Common myeloid progenitor, CD34-positive (primary cell): ENCODE measurements around the gene SART3.
"Not testable (repeated sequence)": the region's sequence is repeated elsewhere in the genome, so short reads cannot be mapped to it uniquely, and the experiment has no call there.

Experiments used
- CTCF ChIA-PET: fragments of 350-600 bp; sonication (Branson Sonifier 250); formaldehyde crosslinking; loops from one replicate; lab custom pipeline; 2021; ENCODE audit warnings: antibody characterized with exemption; lab: Charles Lee
- POLR2A ChIA-PET: fragments of 350-600 bp; sonication (Branson Sonifier 250); formaldehyde crosslinking; loops from one replicate; lab custom pipeline; 2021; ENCODE audit warnings: antibody characterized with exemption; lab: Charles Lee
- DNase-seq, 3 donors: peaks; one replicate each; pipeline versions ENCODE4 v3.0.0 to v3.0.0-alpha.2; 2013
- H3K27ac ChIP-seq, 2 experiments: 1 replicate in 1 of 2; 2 replicates in 1 of 2; pipeline ENCODE4 v1.7.0; 2013; ENCODE audit warnings: inconsistent platforms in 2 of 2, low read length in 2 of 2, mild to moderate bottlenecking in 2 of 2, low read depth in 1 of 2, moderate library complexity in 1 of 2; ENCODE audit not compliant: severe bottlenecking in 2 of 2, insufficient read depth in 1 of 2, poor library complexity in 1 of 2
- H3K27me3 ChIP-seq, 5 experiments: replicated peaks in 2 of 5; 1 replicate in 3 of 5; 2 replicates in 2 of 5; pipeline versions ENCODE4 v1.6.1 to v1.7.0; 2013; ENCODE audit warnings: low read length in 4 of 5, mild to moderate bottlenecking in 2 of 5, moderate library complexity in 2 of 5, inconsistent platforms in 1 of 5; ENCODE audit not compliant: insufficient read depth in 5 of 5, control insufficient read depth in 4 of 5
- H3K36me3 ChIP-seq, 4 experiments: 1 replicate in 2 of 4; 2 replicates in 2 of 4; pipeline versions ENCODE4 v1.6.1 to v1.7.0; 2013; ENCODE audit warnings: low read length in 3 of 4, control low read depth in 1 of 4, mild to moderate bottlenecking in 1 of 4; ENCODE audit not compliant: control insufficient read depth in 4 of 4, insufficient read depth in 4 of 4
- H3K4me1 ChIP-seq, 4 experiments: 1 replicate in 3 of 4; 2 replicates in 1 of 4; pipeline versions ENCODE4 v1.6.1 to v1.7.1; 2013; ENCODE audit warnings: low read length in 3 of 4, mild to moderate bottlenecking in 3 of 4, control low read depth in 1 of 4, inconsistent platforms in 1 of 4, moderate library complexity in 1 of 4; ENCODE audit not compliant: control insufficient read depth in 4 of 4, insufficient read depth in 4 of 4; ENCODE audit errors: control extremely low read depth in 1 of 4
- H3K4me3 ChIP-seq, 7 experiments: 1 replicate in 4 of 7; 2 replicates in 3 of 7; pipeline versions ENCODE4 v1.5.1 to v1.7.0; 2013; ENCODE audit warnings: mild to moderate bottlenecking in 7 of 7, low read length in 6 of 7, moderate library complexity in 6 of 7, inconsistent platforms in 2 of 7, low read depth in 2 of 7, control low read depth in 1 of 7; ENCODE audit not compliant: insufficient read depth in 4 of 7, control insufficient read depth in 1 of 7; ENCODE audit errors: extremely low read depth in 1 of 7
- H3K9me3 ChIP-seq, 5 experiments: 1 replicate in 4 of 5; 2 replicates in 1 of 5; pipeline versions ENCODE4 v1.6.1 to v1.7.1; 2013; ENCODE audit warnings: low read length in 4 of 5, mild to moderate bottlenecking in 2 of 5, inconsistent platforms in 1 of 5, low read depth in 1 of 5, moderate library complexity in 1 of 5; ENCODE audit not compliant: control insufficient read depth in 4 of 5, insufficient read depth in 2 of 5; ENCODE audit errors: control extremely low read depth in 1 of 5
- WGBS: methylation state at CpG from one replicate; pipeline ENCODE4 v1.1.5; 2013; ENCODE audit not compliant: insufficient coverage; 5-methylcytosine and 5-hydroxymethylcytosine counted together

The SART3 gene

GRCh38 chr12:108485371-108485770, 75.6 kb downstream of the SART3 start:
- H3K4me3 ChIP-seq, H3K36me3 ChIP-seq, DNase-seq, H3K4me1 ChIP-seq, H3K9me3 ChIP-seq, H3K27ac ChIP-seq, POLR2A ChIA-PET: not testable (repeated sequence)
- 70% methylated on average over 4 of the region's 7 CpGs for WGBS
- CTCF ChIA-PET, result interaction anchor here (1.5 kb wide), 1 partner anchor 12 kb away, joined by 4 read pairs; no protein-coding TSS in a partner anchor
- peaks cover under 1 to 22% (median 10%) of the 10 kb centered on the region in 5 experiments for H3K27me3 ChIP-seq

- no CpG with 5 or more reads among the region's 2 CpGs for WGBS
- Histone ChIP-seq H3K9me3 (peaks cover 0 to 3% (median 0%) of the 10 kb centered on the region in 5 experiments), H3K27me3 (peaks cover 2 to 22% (median 10%) of the 10 kb centered on the region in 5 experiments), H3K27ac (no peak overlapping the region), H3K4me1 (no peaks in the 10 kb centered on the region), H3K4me3 (no peak overlapping the region), H3K36me3 (no peaks in the 10 kb centered on the region)
- POLR2A ChIA-PET, result no interaction called here
- no peak for DNase-seq
- CTCF ChIA-PET, result no interaction called here
Observed at GRCh38 chr12:108484845-108485244, 76.1 kb downstream of the SART3 start.

- 95% methylated on average over 2 of the region's 2 CpGs for WGBS
Observed at GRCh38 chr12:108484431-108484830, 76.5 kb downstream of the SART3 start.

GRCh38 chr12:108483213-108484059, 77.5 kb downstream of the SART3 start:
- POLR2A ChIA-PET, result no interaction called here
- Histone ChIP-seq H3K27me3 (peaks cover 2 to 28% (median 10%) of the 10 kb centered on the region in 5 experiments), H3K27ac (no peak overlapping the region), H3K36me3 (no peaks in the 10 kb centered on the region), H3K4me3 (no peak overlapping the region), H3K4me1 (no peaks in the 10 kb centered on the region), H3K9me3 (peaks cover 0 to 3% (median 0%) of the 10 kb centered on the region in 5 experiments)
- WGBS, result 89% methylated on average over 5 of the region's 6 CpGs
- no peak for DNase-seq
- CTCF ChIA-PET, result interaction anchor here (0.9 to 1.3 kb wide), 3 partner anchors 7 to 19 kb away, joined by 3 read pairs; no protein-coding TSS in a partner anchor

More at GRCh38 chr12:108484431-108484830, 76.5 kb downstream of the SART3 start:
- H3K27ac ChIP-seq, result no peak overlapping the region
- ChIA-PET CTCF (no interaction called here), POLR2A (no interaction called here)
- no peak for DNase-seq
- H3K36me3 ChIP-seq, result no peaks in the 10 kb centered on the region
- H3K4me3 ChIP-seq, result no peak overlapping the region
- no peaks in the 10 kb centered on the region for H3K4me1 ChIP-seq
- peaks cover 2 to 24% (median 10%) of the 10 kb centered on the region in 5 experiments for H3K27me3 ChIP-seq
- peaks cover 0 to 3% (median 0%) of the 10 kb centered on the region in 5 experiments for H3K9me3 ChIP-seq

GRCh38 chr12:108482717-108483212, 78.2 kb downstream of the SART3 start:
- no peaks in the 10 kb centered on the region for H3K36me3 ChIP-seq
- peaks cover 0 to 3% (median 0%) of the 10 kb centered on the region in 5 experiments for H3K9me3 ChIP-seq
- no peak overlapping the region for H3K27ac ChIP-seq
- H3K4me3 ChIP-seq, result no peak overlapping the region
- CTCF ChIA-PET, result interaction anchor here (0.9 to 1.3 kb wide), 2 partner anchors 8 to 12 kb away, joined by 3 read pairs; no protein-coding TSS in a partner anchor
- 49% methylated on average over 9 of the region's 11 CpGs for WGBS
- no peak for DNase-seq
- POLR2A ChIA-PET, result no interaction called here
- no peaks in the 10 kb centered on the region for H3K4me1 ChIP-seq
- peaks cover 2 to 28% (median 10%) of the 10 kb centered on the region in 5 experiments for H3K27me3 ChIP-seq

- POLR2A ChIA-PET, result interaction anchor here (1.1 kb wide), 1 partner anchor 1025 kb away, joined by 3 read pairs; no protein-coding TSS in a partner anchor
- H3K9me3 ChIP-seq, result no peaks in the 10 kb centered on the region
- peaks cover 2 to 29% (median 7%) of the 10 kb centered on the region in 5 experiments for H3K27me3 ChIP-seq
- no peak overlapping the region for H3K27ac ChIP-seq
- no peaks in the 10 kb centered on the region for H3K4me1 ChIP-seq
- no peak for DNase-seq
- no peaks in the 10 kb centered on the region for H3K36me3 ChIP-seq
- WGBS, result 83% methylated on average over 4 of the region's 6 CpGs
- CTCF ChIA-PET, result no interaction called here
- no peak overlapping the region for H3K4me3 ChIP-seq
Observed at GRCh38 chr12:108479364-108480070, 81.5 kb downstream of the SART3 start.
